Parathyroid adenoma (tissue), 2 donors: ENCODE measurements around the gene AGAP1.

Source experiments
- H2AFZ ChIP-seq: fragments of 300-600 bp; sonication (generic); one replicate; pipeline ENCODE4 v1.7.0; 2017; ENCODE audit warnings: antibody characterized with exemption, mild to moderate bottlenecking
- H3K27ac ChIP-seq: fragments of 300-600 bp; sonication (generic); one replicate; pipeline ENCODE4 v1.7.0; 2017
- H3K27me3 ChIP-seq: fragments of 300-600 bp; sonication (generic); one replicate; pipeline ENCODE4 v1.7.0; 2017; ENCODE audit warnings: low read length; ENCODE audit not compliant: control insufficient read depth, insufficient read depth
- H3K36me3 ChIP-seq: fragments of 300-600 bp; sonication (generic); one replicate; pipeline ENCODE4 v1.7.0; 2017; ENCODE audit warnings: low read length; ENCODE audit not compliant: control insufficient read depth, insufficient read depth
- H3K4me1 ChIP-seq: fragments of 300-600 bp; sonication (generic); one replicate; pipeline ENCODE4 v1.7.0; 2017; ENCODE audit warnings: control low read depth
- H3K4me2 ChIP-seq: fragments of 300-600 bp; sonication (generic); one replicate; pipeline ENCODE4 v1.7.0; 2017; ENCODE audit warnings: low read length
- H3K4me3 ChIP-seq: fragments of 300-600 bp; sonication (generic); one replicate; pipeline ENCODE4 v1.7.0; 2017; ENCODE audit warnings: low read depth, low read length
- H3K79me2 ChIP-seq: fragments of 300-600 bp; sonication (generic); one replicate; pipeline ENCODE4 v1.7.0; 2017; ENCODE audit warnings: control low read depth
- H3K9ac ChIP-seq: fragments of 300-600 bp; sonication (generic); one replicate; pipeline ENCODE4 v1.7.0; 2017; ENCODE audit warnings: mild to moderate bottlenecking
- H3K9me3 ChIP-seq: fragments of 300-600 bp; sonication (generic); one replicate; pipeline ENCODE4 v1.7.0; 2017; ENCODE audit warnings: low read length; ENCODE audit not compliant: control insufficient read depth
- CTCF ChIP-seq: fragments of 300-600 bp; sonication (generic); IDR thresholded peaks from one replicate; pipeline ENCODE4 v1.7.0; 2017; ENCODE audit warnings: antibody characterized with exemption, mild to moderate bottlenecking
- donor health status: primary hyperparathyroidism.

Gene AGAP1

GRCh38 chr2:235616885-235617284 is 123.0 kb downstream of the AGAP1 start:
- Histone ChIP-seq H3K4me2 (no peak overlapping the region), H2AFZ (no peak overlapping the region), H3K36me3 (no peaks in the 10 kb centered on the region), H3K9ac (no peak overlapping the region), H3K27me3 (no peaks in the 10 kb centered on the region), H3K4me3 (no peak overlapping the region), H3K9me3 (no peaks in the 10 kb centered on the region), H3K27ac (no peak overlapping the region), H3K79me2 (peaks cover 43% of the 10 kb centered on the region), H3K4me1 (no peaks in the 10 kb centered on the region)
- TF ChIP-seq CTCF, result no peak

GRCh38 chr2:235618039-235618438 is 124.2 kb downstream of the AGAP1 start:
- H3K27ac ChIP-seq, result no peak overlapping the region
- no peak overlapping the region for H2AFZ ChIP-seq
- H3K9ac ChIP-seq, result no peak overlapping the region
- H3K79me2 ChIP-seq, result peaks cover 41% of the 10 kb centered on the region
- no peaks in the 10 kb centered on the region for H3K9me3 ChIP-seq
- no peak overlapping the region for H3K4me2 ChIP-seq
- H3K4me1 ChIP-seq, result no peaks in the 10 kb centered on the region
- TF ChIP-seq CTCF, result no peak
- no peaks in the 10 kb centered on the region for H3K27me3 ChIP-seq
- no peaks in the 10 kb centered on the region for H3K36me3 ChIP-seq
- H3K4me3 ChIP-seq, result no peak overlapping the region

- no peaks in the 10 kb centered on the region for H3K4me1 ChIP-seq
- H3K27me3 ChIP-seq, result no peaks in the 10 kb centered on the region
- H3K9ac ChIP-seq, result no peak overlapping the region
- no peak overlapping the region for H3K27ac ChIP-seq
- no peak for TF ChIP-seq CTCF
- H3K36me3 ChIP-seq, result no peaks in the 10 kb centered on the region
- H3K4me3 ChIP-seq, result no peak overlapping the region
- H3K9me3 ChIP-seq, result no peaks in the 10 kb centered on the region
- H3K79me2 ChIP-seq, result peaks cover 50% of the 10 kb centered on the region
- no peak overlapping the region for H3K4me2 ChIP-seq
- H2AFZ ChIP-seq, result no peak overlapping the region
Measured at GRCh38 chr2:235619544-235619943, 125.7 kb downstream of the AGAP1 start.

- no peak overlapping the region for H3K4me3 ChIP-seq
- H3K27ac ChIP-seq, result no peak overlapping the region
- peaks cover 4% of the 10 kb centered on the region for H3K4me1 ChIP-seq
- TF ChIP-seq CTCF, result no peak
- no peak overlapping the region for H3K9ac ChIP-seq
- no peak overlapping the region for H2AFZ ChIP-seq
- H3K79me2 ChIP-seq, result peaks cover 53% of the 10 kb centered on the region
- H3K36me3 ChIP-seq, result no peaks in the 10 kb centered on the region
- H3K4me2 ChIP-seq, result no peak overlapping the region
- no peaks in the 10 kb centered on the region for H3K9me3 ChIP-seq
- no peaks in the 10 kb centered on the region for H3K27me3 ChIP-seq
Measured at GRCh38 chr2:235621736-235622135, 127.9 kb downstream of the AGAP1 start.

GRCh38 chr2:235623111-235623510 is 129.3 kb downstream of the AGAP1 start:
- H3K79me2 ChIP-seq, result peaks cover 61% of the 10 kb centered on the region
- H2AFZ ChIP-seq, result no peak overlapping the region
- H3K27me3 ChIP-seq, result no peaks in the 10 kb centered on the region
- no peak for TF ChIP-seq CTCF
- H3K4me2 ChIP-seq, result no peak overlapping the region
- H3K9ac ChIP-seq, result no peak overlapping the region
- no peak overlapping the region for H3K4me3 ChIP-seq
- peaks cover 4% of the 10 kb centered on the region for H3K4me1 ChIP-seq
- no peak overlapping the region for H3K27ac ChIP-seq
- no peaks in the 10 kb centered on the region for H3K9me3 ChIP-seq
- no peaks in the 10 kb centered on the region for H3K36me3 ChIP-seq
